ENCODE data around the gene SLC22A23. TPM values are rescaled to one million over a fixed set of nuclear protein-coding genes. Genes with fewer than 3 reads are reported as not detected.

SLC22A23 gene
- total and polyA plus RNA-seq, 5 experiments from 2014 or later = 0.36 to 5.6 (median 2.8) TPM

DNA sequence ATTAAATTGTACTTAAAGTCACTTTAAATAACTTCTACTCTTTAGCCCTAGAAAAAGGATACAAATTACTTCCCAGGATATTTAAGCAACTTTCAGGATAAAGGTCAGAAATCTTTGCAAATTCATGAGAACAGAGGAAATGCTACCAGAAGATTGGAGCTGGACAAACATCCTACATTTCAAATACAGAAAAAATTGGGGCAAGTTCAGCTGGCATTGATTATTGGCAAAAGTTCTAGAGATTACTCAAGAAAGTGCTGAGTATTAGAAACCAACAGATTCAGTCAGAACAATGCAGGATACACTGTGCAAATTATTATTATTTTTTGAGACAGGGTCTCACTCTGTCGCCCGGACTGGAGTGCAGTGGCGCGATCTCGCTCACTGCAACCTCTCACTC lies 6.0 kb downstream of the SLC22A23 start:
- POLR2A ChIA-PET = interaction anchor here (0.6 kb wide), 1 partner anchor 165 kb away, joined by 3 read pairs; no protein-coding TSS in a partner anchor
- H3K4me1 Mint-ChIP-seq = peaks cover 12 to 31% (median 18%) of the 10 kb centered on the region in 4 donors
- no peak overlapping the region for H3K27ac Mint-ChIP-seq
- H3K9me3 Mint-ChIP-seq = peaks cover 0 to 9% (median 0%) of the 10 kb centered on the region in 9 donors
- no peak overlapping the region for H3K4me3 Mint-ChIP-seq
- no peak for ATAC-seq
- H3K27me3 Mint-ChIP-seq = peaks cover 0 to 14% (median 0%) of the 10 kb centered on the region in 5 donors
- DNase-seq = no peak
- H3K36me3 Mint-ChIP-seq = peaks cover 0 to 8% (median 5%) of the 10 kb centered on the region in 3 donors

DNA sequence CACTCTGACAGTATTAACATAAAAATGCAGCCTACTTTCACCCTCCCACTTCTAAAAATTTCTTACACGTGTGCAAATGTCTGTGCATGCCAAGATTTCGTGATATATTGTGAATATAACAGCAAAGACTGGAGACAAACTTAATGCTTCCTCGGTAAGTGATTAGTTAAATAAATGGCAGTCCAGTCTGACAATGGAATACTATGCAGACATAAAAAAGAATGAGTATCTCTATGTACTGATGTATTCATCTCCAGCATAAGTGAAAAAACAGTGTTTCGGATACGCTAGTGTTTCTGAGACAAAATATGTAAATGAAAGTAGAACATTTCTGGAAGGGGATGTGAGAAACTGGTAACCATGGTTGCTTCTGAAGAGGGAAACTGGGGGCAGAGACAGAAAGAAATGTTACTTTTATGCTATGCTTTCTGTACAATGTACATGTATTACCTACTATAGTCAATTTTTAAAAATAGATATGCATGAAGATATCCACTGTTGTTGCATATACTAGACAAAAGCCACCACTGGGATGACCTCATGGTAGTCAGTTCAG lies 7.0 kb downstream of the SLC22A23 start:
- no peak for DNase-seq
- ATAC-seq = no peak
- Mint-ChIP-seq H3K4me3 (peak overlapping the region in 2 of 10 donors; percentile 1 to 21), H3K27ac (peak overlapping the region in 5 of 10 donors; percentile 32 to 82 (median 49)), H3K4me1 (peaks cover 12 to 31% (median 20%) of the 10 kb centered on the region in 4 donors), H3K36me3 (peaks cover 0 to 8% (median 5%) of the 10 kb centered on the region in 3 donors), H3K9me3 (peaks cover 0 to 9% (median 0%) of the 10 kb centered on the region in 9 donors), H3K27me3 (peaks cover 0 to 14% (median 0%) of the 10 kb centered on the region in 5 donors)
- POLR2A ChIA-PET = no interaction called here

DNA sequence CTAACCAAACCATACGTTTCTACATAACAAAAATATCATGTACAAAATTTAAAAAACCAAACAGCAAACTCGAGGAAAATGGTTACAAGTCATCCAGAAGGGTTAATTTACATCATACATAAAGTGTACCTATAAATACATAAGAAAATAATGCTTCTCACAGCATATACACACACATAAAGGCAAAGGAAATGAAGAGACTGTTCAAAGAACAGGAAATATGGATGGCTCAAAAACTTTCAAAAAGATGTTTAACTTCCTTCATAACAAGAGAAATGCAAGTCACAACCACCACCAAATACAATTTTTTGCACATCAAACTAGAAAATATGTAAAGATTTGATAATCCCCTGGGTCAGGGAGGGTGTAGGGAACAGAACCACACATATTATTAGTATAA lies 7.5 kb downstream of the SLC22A23 start:
- POLR2A ChIA-PET = no interaction called here
- Mint-ChIP-seq H3K4me3 (peak overlapping the region in 5 of 10 donors; percentile 1 to 54 (median 21)), H3K27ac (peak overlapping the region in 6 of 10 donors; percentile 0 to 82 (median 46)), H3K4me1 (peaks cover 12 to 33% (median 22%) of the 10 kb centered on the region in 4 donors), H3K9me3 (peaks cover 0 to 9% (median 0%) of the 10 kb centered on the region in 9 donors), H3K27me3 (peaks cover 0 to 14% (median 0%) of the 10 kb centered on the region in 5 donors), H3K36me3 (peaks cover 0 to 8% (median 5%) of the 10 kb centered on the region in 3 donors)
- ATAC-seq (peak in 1 of 2 donors; percentile 69), DNase-seq (peak in 2 of 10 donors; percentile 31 to 33)

DNA sequence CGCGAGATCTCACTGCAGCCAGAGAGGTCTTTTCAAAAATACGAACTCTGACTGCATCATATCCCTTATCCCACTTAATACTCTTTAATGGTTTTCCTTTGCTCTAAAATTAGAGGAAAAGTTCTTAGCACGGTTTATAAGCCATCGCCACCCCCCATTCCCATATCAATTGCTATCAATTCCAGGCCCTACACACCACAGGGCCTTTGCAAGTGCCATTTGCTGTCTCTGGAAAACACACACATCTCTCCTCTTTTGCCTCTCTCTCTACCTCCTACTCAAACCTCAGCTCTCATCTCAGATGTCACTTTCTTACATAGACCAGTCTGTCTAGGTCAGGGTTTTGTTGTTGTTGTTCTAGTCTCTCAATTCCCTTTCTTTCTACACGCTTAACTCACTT lies 9.8 kb downstream of the SLC22A23 start:
- DNase-seq (no peak), ATAC-seq (no peak)
- POLR2A ChIA-PET = no interaction called here
- Mint-ChIP-seq H3K27me3 (peaks cover 0 to 11% (median 0%) of the 10 kb centered on the region in 5 donors), H3K36me3 (peaks cover 0 to 8% (median 5%) of the 10 kb centered on the region in 3 donors), H3K9me3 (peaks cover 0 to 9% (median 0%) of the 10 kb centered on the region in 9 donors), H3K27ac (peak overlapping the region in 4 of 10 donors; percentile 0 to 58 (median 38)), H3K4me3 (no peak overlapping the region), H3K4me1 (peaks cover 12 to 34% (median 23%) of the 10 kb centered on the region in 4 donors)

DNA sequence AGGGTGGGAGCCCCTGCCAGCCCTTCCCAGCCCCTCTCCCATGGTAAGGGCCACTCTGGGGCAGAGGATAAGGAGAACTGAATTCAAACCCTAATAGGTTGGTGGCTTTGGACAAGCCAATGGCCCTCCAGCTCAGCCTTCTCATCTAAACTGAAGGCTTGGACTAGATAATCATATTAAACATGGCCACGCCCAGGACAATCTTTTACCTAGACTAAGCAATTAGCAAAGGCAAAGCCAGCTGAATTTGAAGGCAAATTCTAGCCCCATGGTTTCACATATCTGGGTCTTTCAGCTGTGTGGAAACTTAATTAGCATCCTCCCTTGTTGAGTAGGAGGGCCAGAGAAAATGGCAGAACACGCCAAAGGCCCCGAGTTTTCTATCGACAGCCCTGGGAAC lies 10.7 kb downstream of the SLC22A23 start:
- H3K36me3 Mint-ChIP-seq = peaks cover 0 to 8% (median 5%) of the 10 kb centered on the region in 3 donors
- H3K4me3 Mint-ChIP-seq = no peak overlapping the region
- H3K4me1 Mint-ChIP-seq = peaks cover 12 to 31% (median 23%) of the 10 kb centered on the region in 4 donors
- peaks cover 0 to 9% (median 0%) of the 10 kb centered on the region in 9 donors for H3K9me3 Mint-ChIP-seq
- peaks cover 0 to 5% (median 0%) of the 10 kb centered on the region in 5 donors for H3K27me3 Mint-ChIP-seq
- ATAC-seq = no peak
- DNase-seq = no peak
- POLR2A ChIA-PET = no interaction called here
- H3K27ac Mint-ChIP-seq = no peak overlapping the region

DNA sequence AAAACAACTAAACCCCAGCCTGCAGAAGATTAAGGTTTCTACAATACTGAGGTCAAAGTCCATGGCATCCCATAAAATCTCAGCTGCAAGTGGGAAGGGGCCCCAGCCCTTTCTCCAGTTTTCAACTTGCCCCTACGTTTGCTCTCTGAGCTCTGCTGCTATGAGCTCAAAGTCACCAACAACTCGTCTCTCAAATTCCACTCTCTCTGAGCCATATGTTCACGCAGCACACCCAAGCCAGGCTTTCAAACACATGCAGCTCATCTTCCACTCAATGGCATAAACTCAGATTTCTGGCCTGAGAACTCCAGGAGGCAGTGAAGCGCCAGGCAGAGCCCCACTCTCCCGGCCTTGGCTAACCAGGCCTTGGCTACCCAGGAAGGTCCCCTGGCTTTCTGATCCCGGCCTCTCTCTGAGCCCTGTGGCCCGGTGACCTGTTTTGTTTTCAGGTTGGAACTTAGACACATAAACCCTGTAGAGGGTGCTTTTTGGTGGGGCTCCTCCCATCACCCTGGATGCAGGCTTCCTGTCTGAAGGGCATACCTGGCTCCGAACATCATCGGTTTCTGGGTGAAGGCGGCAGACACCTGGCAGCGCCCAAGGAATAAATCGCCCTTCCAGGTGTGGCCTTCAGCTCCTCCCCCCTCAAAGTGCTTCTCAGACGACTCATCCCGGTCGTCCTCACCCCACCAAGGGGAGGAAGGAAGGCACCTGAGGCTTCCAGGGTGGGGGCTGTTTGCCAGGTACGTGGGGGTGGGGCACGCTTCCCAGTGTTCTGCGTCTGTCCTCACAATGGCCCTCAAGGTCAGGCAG lies 12.4 kb downstream of the SLC22A23 start:
- POLR2A ChIA-PET = no interaction called here
- peaks cover 10 to 23% (median 18%) of the 10 kb centered on the region in 4 donors for H3K4me1 Mint-ChIP-seq
- no peak overlapping the region for H3K4me3 Mint-ChIP-seq
- peak overlapping the region in 1 of 10 donors; percentile 81 for H3K27ac Mint-ChIP-seq
- no peaks in the 10 kb centered on the region for H3K27me3 Mint-ChIP-seq
- peaks cover 0 to 4% (median 0%) of the 10 kb centered on the region in 9 donors for H3K9me3 Mint-ChIP-seq
- peaks cover 0 to 4% (median 4%) of the 10 kb centered on the region in 3 donors for H3K36me3 Mint-ChIP-seq
- DNase-seq (no peak), ATAC-seq (no peak)

DNA sequence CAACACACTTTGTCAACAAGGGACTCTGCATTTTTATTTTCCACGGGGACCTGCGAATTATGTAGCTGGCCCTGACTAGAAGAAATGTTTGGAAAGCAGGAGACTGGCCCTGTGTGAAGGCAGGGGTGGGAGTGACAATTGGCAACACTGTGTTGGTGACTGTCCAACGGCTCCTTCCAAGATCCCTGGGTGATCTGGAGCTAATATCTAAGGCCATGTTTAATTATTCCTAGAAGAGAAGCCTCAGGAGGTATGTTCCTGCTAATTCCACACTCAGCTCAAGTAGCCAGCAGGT lies 13.7 kb downstream of the SLC22A23 start:
- no peak for DNase-seq
- no peak overlapping the region for H3K4me3 Mint-ChIP-seq
- H3K27me3 Mint-ChIP-seq = no peaks in the 10 kb centered on the region
- POLR2A ChIA-PET = interaction anchor here (1.5 kb wide), 1 partner anchor 27 kb away, joined by 3 read pairs; no protein-coding TSS in a partner anchor
- H3K9me3 Mint-ChIP-seq = no peaks in the 10 kb centered on the region
- ATAC-seq = no peak
- H3K27ac Mint-ChIP-seq = no peak overlapping the region
- peaks cover 0 to 13% (median 9%) of the 10 kb centered on the region in 4 donors for H3K4me1 Mint-ChIP-seq
- no peaks in the 10 kb centered on the region for H3K36me3 Mint-ChIP-seq

DNA sequence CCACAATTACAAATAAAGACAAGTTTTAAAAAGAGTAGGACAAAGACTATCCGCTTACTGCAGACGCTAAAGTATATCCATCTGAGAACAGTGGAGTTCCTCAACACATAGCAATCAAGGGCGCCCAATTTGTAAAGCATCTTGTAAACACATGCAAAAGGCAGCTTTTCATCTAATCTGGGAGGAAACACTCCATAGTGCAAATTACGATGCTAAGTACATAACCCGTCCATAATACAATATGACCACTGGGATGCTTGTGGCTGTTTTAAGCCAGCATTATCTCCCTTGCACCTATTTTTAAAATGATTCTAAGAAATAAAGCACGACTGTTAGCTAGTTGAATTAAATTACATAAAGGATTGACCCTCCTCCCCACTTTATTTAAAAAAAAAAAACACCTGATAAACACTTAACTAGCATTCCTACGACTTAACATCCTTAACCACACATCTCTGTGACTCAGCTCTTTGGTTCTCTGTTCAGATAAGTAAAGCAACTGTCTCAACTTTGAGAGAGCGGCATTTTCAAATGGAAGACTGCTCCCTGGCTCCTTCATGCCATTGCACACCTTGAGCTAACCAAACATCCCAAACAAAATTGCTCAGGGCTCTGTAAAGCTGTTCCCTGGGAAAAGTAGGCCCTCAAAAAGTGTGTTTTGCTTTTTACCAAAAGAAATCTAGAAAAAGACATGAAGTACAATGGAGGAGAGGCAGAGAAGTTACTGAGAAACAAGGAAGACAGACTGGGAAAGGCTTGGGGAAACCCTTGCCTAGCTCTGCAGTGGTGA lies 14.2 kb downstream of the SLC22A23 start:
- ATAC-seq (no peak), DNase-seq (no peak)
- POLR2A ChIA-PET = interaction anchor here (1.5 kb wide), 1 partner anchor 26 kb away, joined by 3 read pairs; no protein-coding TSS in a partner anchor
- no peaks in the 10 kb centered on the region for H3K9me3 Mint-ChIP-seq
- no peak overlapping the region for H3K27ac Mint-ChIP-seq
- H3K36me3 Mint-ChIP-seq = peaks cover 0 to 2% (median 0%) of the 10 kb centered on the region in 3 donors
- H3K4me1 Mint-ChIP-seq = peaks cover 0 to 13% (median 8%) of the 10 kb centered on the region in 4 donors
- H3K4me3 Mint-ChIP-seq = no peak overlapping the region
- H3K27me3 Mint-ChIP-seq = no peaks in the 10 kb centered on the region

DNA sequence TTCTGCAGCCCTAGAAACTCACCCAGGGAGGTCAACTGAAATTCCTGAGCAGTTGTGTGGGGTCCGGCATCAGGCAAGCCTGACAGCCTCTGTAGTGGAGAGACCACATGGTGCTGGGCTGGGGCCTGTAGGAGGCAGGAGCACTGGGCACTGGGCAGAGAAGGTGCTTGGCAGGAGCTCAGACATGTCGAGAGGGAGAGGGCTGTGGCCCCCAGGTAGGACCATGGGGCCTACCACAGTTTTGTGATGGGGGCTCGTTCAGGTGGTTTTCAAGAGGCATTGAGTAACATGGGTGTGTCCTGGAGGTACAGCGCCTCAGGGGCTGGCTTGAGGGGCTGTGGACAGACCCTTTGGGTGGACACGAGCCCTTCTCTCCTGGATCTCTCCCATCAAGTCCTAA lies 15.9 kb downstream of the SLC22A23 start:
- peaks cover 0 to 3% (median 2%) of the 10 kb centered on the region in 3 donors for H3K36me3 Mint-ChIP-seq
- no peak for DNase-seq
- H3K4me1 Mint-ChIP-seq = peaks cover 0 to 12% (median 2%) of the 10 kb centered on the region in 4 donors
- H3K4me3 Mint-ChIP-seq = no peak overlapping the region
- H3K27me3 Mint-ChIP-seq = no peaks in the 10 kb centered on the region
- POLR2A ChIA-PET = no interaction called here
- ATAC-seq = no peak
- no peaks in the 10 kb centered on the region for H3K9me3 Mint-ChIP-seq
- H3K27ac Mint-ChIP-seq = peak overlapping the region in 2 of 10 donors; percentile 26 to 82

DNA sequence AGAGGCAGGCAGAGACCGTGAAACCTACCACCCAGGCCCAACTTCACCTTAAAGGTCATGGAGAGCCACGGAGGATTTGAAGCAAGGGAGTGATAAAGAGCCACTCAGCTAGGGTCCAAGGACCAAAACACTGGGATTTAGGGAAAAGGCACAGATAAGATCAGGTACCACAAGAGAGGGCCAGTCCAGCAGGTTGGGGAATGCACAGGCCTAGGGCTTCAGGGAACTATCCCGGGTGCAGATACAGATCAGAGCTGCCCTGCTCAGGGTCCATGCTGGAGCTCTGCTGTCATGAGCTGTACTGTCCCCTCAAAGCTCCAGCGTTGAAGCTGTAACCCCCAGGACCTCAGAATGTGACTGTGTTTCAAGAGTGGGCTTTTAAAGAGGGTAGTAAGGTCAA lies 16.9 kb downstream of the SLC22A23 start:
- H3K9me3 Mint-ChIP-seq = no peaks in the 10 kb centered on the region
- no peak for ATAC-seq
- no peak for DNase-seq
- H3K27me3 Mint-ChIP-seq = peaks cover 0 to 1% (median 0%) of the 10 kb centered on the region in 5 donors
- no peak overlapping the region for H3K4me3 Mint-ChIP-seq
- peaks cover 0 to 4% (median 3%) of the 10 kb centered on the region in 3 donors for H3K36me3 Mint-ChIP-seq
- peak overlapping the region in 1 of 10 donors; percentile 3 for H3K27ac Mint-ChIP-seq
- H3K4me1 Mint-ChIP-seq = peaks cover 0 to 8% (median 2%) of the 10 kb centered on the region in 4 donors
- POLR2A ChIA-PET = no interaction called here

DNA sequence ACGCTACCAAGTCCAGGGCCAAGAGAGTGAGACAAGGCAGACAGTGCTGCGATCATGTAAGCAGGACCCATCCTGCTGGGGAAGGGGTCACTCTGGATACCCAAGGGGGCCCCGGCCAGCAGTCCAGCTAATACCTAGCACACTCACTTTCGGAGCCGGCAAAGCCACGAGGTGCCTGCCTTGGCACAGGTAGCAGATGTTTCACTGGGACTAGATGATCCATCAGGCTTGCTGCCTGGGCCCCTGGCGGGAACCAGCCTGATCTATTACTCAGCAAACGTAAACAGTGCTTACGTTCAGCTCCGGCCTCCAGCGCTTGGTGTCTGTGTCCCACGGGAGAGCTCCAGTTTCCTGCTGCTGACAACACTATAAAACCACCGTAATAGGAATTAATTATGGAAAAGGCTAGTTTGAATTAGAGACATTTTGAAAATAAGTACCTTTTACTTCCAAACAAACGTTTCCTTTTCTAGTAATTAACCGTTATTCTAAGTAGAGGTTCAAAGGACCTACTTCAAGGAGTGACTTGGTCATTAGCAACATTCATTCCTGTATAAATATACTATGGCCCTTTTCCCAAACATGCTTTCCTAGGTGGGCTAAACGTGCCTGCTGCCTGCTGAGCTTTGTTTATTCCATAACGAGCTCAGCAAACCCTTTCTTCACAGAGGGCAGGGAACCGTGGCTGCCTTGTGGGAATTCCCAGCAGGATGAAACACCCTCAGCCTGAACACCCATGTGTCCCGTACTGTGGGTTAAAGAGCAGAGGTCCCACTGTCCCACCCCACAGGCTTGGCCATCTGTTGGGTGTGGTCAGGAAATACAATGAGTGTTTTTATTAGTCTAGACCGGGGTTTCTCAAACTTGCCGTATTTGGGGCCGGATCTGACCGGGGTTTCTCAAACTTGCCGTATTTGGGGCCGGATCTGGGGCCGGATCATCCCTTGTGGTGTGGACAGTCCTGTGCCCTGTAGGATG lies 18.4 kb downstream of the SLC22A23 start:
- Mint-ChIP-seq H3K4me1 (peaks cover 0 to 3% (median 0%) of the 10 kb centered on the region in 4 donors), H3K36me3 (peaks cover 0 to 4% (median 3%) of the 10 kb centered on the region in 3 donors), H3K27ac (no peak overlapping the region), H3K9me3 (no peaks in the 10 kb centered on the region), H3K27me3 (peaks cover 0 to 1% (median 0%) of the 10 kb centered on the region in 5 donors), H3K4me3 (no peak overlapping the region)
- ATAC-seq = no peak
- POLR2A ChIA-PET = no interaction called here
- DNase-seq = no peak

All from naive thymus-derived CD8-positive, alpha-beta T cell (primary cell).